HL-60 (cell line): Measurements from ENCODE around the gene LGR6.
A peak's percentile ranks its signal among the peaks of the same experiment; 100 is the strongest.

Experiments
- DNase-seq, 2 experiments: peaks; one replicate each; pipeline ENCODE4 v3.0.0-alpha.2; 2010 to 2020; ENCODE audit warnings: low read depth in 1 of 2, low spot score in 1 of 2
- H3K27ac ChIP-seq: fragments of 250-450 bp; sonication (Bioruptor Pico); replicated peaks from 2 replicates; pipeline ENCODE4 v1.5.1; 2020; ENCODE audit warnings: mild to moderate bottlenecking, moderate library complexity
- H3K27me3 ChIP-seq: fragments of 250-450 bp; sonication (Bioruptor Pico); 2 replicates; pipeline ENCODE4 v1.5.1; 2021; ENCODE audit warnings: mild to moderate bottlenecking, moderate library complexity; ENCODE audit not compliant: insufficient read depth, poor library complexity, severe bottlenecking
- H3K4me3 ChIP-seq: replicated peaks from 2 replicates; pipeline ENCODE4 v1.5.1; 2011; ENCODE audit warnings: mild to moderate bottlenecking, control low read depth, low read length; ENCODE audit not compliant: insufficient read depth
- CTCF ChIP-seq: IDR thresholded peaks from one replicate; pipeline ENCODE4 v1.5.1; 2011; ENCODE audit warnings: low read length, control low read depth, inconsistent platforms; ENCODE audit not compliant: insufficient read depth
- GABPA ChIP-seq: IDR thresholded peaks from 2 replicates; pipeline ENCODE4 v1.6.1; 2012; ENCODE audit warnings: low read depth
- POLR2AphosphoS5 ChIP-seq: IDR thresholded peaks from 2 replicates; pipeline ENCODE4 v1.6.1; 2012; ENCODE audit warnings: low read depth
- REST ChIP-seq: IDR thresholded peaks from 2 replicates; pipeline ENCODE4 v1.6.1; 2012; ENCODE audit warnings: low read depth; ENCODE audit not compliant: insufficient replicate concordance
- SPI1 ChIP-seq: IDR thresholded peaks from 2 replicates; pipeline ENCODE4 v1.6.1; 2012; ENCODE audit warnings: low read depth, mild to moderate bottlenecking, borderline replicate concordance

LGR6 gene

GRCh38 chr1:202311875-202312635 lies 118.5 kb downstream of the LGR6 start:
- Histone ChIP-seq H3K27ac (no peak overlapping the region), H3K4me3 (no peak overlapping the region), H3K27me3 (peaks cover 15% of the 10 kb centered on the region)
- TF ChIP-seq GABPA = no peak
- TF ChIP-seq SPI1 = no peak
- TF ChIP-seq CTCF = no peak
- no peak for TF ChIP-seq POLR2AphosphoS5
- TF ChIP-seq REST = no peak
- no peak for DNase-seq

- Histone ChIP-seq H3K27ac (no peak overlapping the region), H3K4me3 (no peak overlapping the region), H3K27me3 (peaks cover 15% of the 10 kb centered on the region)
- TF ChIP-seq GABPA = no peak
- TF ChIP-seq REST = no peak
- peak; percentile 93 for TF ChIP-seq CTCF
- TF ChIP-seq SPI1 = no peak
- TF ChIP-seq POLR2AphosphoS5 = no peak
- DNase-seq = peak; percentile 35 to 69
These were observed 122.1 kb downstream of the LGR6 start for GRCh38 chr1:202315576-202316168.

GRCh38 chr1:202316186-202316585 lies 122.6 kb downstream of the LGR6 start:
- no peak overlapping the region for H3K27ac ChIP-seq
- peaks cover 15% of the 10 kb centered on the region for H3K27me3 ChIP-seq
- H3K4me3 ChIP-seq = no peak overlapping the region
- no peak for DNase-seq
- no peak for TF ChIP-seq CTCF
- no peak for TF ChIP-seq SPI1
- TF ChIP-seq REST = no peak
- no peak for TF ChIP-seq GABPA
- no peak for TF ChIP-seq POLR2AphosphoS5
